ENCODE results near the gene IFT20.

Gene IFT20

GRCh38 chr17:28285965-28286364 lies 49.3 kb downstream of the IFT20 start:
- no peak for TF ChIP-seq CTCF (IDR thresholded peaks at IDR 0.05)

- TF ChIP-seq CTCF (IDR thresholded peaks at IDR 0.05): no peak
Measured at GRCh38 chr17:28282596-28282995, 52.7 kb downstream of the IFT20 start.

- TF ChIP-seq CTCF (IDR thresholded peaks at IDR 0.05): no peak
Measured at GRCh38 chr17:28280826-28281225, 54.4 kb downstream of the IFT20 start.

GRCh38 chr17:28279411-28279810 lies 55.9 kb downstream of the IFT20 start:
- no peak for TF ChIP-seq CTCF (IDR thresholded peaks at IDR 0.05)
